ENCODE results near the gene GTF2B. TPM values are rescaled to one million over a fixed set of nuclear protein-coding genes. Genes with fewer than 3 reads are reported as not detected.
"Not testable (repeated sequence)": the region's sequence is repeated elsewhere in the genome, so short reads cannot be mapped to it uniquely, and the experiment has no call there.

Gene GTF2B
- total and polyA plus RNA-seq, 8 donors = 6.3 to 18.6 (median 11.1) TPM

DNA sequence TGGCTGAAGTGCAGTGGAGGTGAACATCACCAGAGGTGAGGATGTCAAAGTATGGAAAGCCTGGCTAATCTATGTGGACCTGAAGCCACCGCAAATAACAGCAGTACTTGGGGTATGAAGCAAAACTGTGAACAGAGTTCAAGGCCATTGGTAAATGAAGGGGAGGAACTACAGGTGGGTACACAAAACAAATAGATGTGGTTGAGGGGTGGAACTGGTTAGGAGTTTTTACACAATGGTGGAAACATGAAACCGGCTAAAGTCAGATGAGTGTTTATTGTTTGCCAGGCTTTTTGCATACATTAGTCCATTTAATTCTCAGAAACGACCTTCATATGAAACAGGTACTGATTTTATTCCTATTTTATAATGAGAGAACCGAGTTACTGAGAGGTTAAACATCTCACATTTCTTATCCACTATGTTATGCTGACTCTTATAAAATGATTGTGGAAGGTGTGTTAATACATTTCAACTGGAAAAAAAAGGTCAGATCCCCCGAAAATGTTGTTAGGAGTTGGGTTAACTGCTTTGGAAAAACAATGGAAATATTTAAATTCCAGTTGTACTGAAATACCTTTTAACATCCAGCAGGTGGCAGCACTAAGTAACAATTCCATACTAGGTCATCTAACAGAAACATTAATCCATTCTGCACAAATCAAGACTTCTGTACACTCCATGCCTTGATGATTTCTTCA is 44.3 kb upstream of the GTF2B start:
- no peak overlapping the region for H3K27ac ChIP-seq
- no peaks in the 10 kb centered on the region for H3K4me1 ChIP-seq
- 52 to 60% methylated on average over 5 of the region's 5 CpGs for WGBS, 2 donors
- H3K27me3 ChIP-seq = no peaks in the 10 kb centered on the region
- peaks cover 0 to 16% (median 12%) of the 10 kb centered on the region in 3 donors for H3K36me3 ChIP-seq
- TF ChIP-seq CTCF (IDR thresholded peaks at IDR 0.05) = peak; percentile 17 to 58 (median 56)
- H3K9me3 ChIP-seq = no peaks in the 10 kb centered on the region
- ATAC-seq (peak; percentile 53 to 87 (median 79)), DNase-seq (no peak), FAIRE-seq (peak; percentile 66)
- intact Hi-C loops (cut with DNase I) = no loop called here
- H3K4me3 ChIP-seq = no peak overlapping the region

DNA sequence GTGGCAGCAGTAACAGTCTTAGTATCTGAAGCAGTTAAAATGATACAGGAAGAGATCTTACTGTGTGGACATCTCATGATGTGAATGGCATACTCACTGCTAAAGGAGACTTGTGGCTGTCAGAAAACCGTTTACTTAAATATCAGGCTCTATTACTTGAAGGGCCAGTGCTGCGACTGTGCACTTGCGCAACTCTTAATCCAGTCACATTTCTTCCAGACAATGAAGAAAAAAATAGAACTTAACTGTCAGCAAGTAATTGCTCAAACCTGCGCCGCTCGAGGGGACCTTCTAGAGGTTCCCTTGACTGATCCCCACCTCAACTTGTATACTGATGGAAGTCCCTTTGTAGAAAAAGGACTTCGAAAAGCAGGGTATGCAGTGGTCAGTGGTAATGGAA is 38.8 kb upstream of the GTF2B start:
- not testable (repeated sequence) for ATAC-seq

GRCh38 chr1:88923224-88923623 is 31.9 kb upstream of the GTF2B start:
- FAIRE-seq (no peak), DNase-seq (no peak), ATAC-seq (no peak)
- Histone ChIP-seq H3K4me3 (no peak overlapping the region), H3K27me3 (no peaks in the 10 kb centered on the region), H3K27ac (no peak overlapping the region), H3K9me3 (no peaks in the 10 kb centered on the region), H3K4me1 (no peaks in the 10 kb centered on the region), H3K36me3 (peaks cover 0 to 2% (median 0%) of the 10 kb centered on the region in 3 donors)
- WGBS, 2 donors = 91 to 96% methylated on average over 2 of the region's 2 CpGs
- intact Hi-C loops (cut with DNase I) = no loop called here
- TF ChIP-seq CTCF (IDR thresholded peaks at IDR 0.05) = no peak

More for the DNA sequence above, 38.8 kb upstream of the GTF2B start:
- 87 to 94% methylated on average over 7 of the region's 7 CpGs for WGBS, 2 donors
- H3K27me3 ChIP-seq; H3K4me1 ChIP-seq; intact Hi-C loops (cut with DNase I); H3K27ac ChIP-seq; FAIRE-seq; DNase-seq; H3K4me3 ChIP-seq; H3K9me3 ChIP-seq: not testable (repeated sequence)
- H3K36me3 ChIP-seq = peaks cover 0 to 12% (median 7%) of the 10 kb centered on the region in 3 donors

- no peak for FAIRE-seq
Measured at GRCh38 chr1:88922214-88922613, 30.8 kb upstream of the GTF2B start.

GRCh38 chr1:88920845-88921244 is 29.5 kb upstream of the GTF2B start:
- no peaks in the 10 kb centered on the region for H3K27me3 ChIP-seq
- no peak overlapping the region for H3K4me3 ChIP-seq
- ATAC-seq (no peak), DNase-seq (no peak), FAIRE-seq (no peak)
- WGBS, 2 donors = 97 to 98% methylated on average over 1 of the region's 1 CpG
- peaks cover 0 to 2% (median 0%) of the 10 kb centered on the region in 3 donors for H3K36me3 ChIP-seq
- no peak overlapping the region for H3K27ac ChIP-seq
- no peaks in the 10 kb centered on the region for H3K4me1 ChIP-seq
- intact Hi-C loops (cut with DNase I) = no loop called here
- H3K9me3 ChIP-seq = peaks cover 0 to 1% (median 0%) of the 10 kb centered on the region in 4 donors
- no peak for TF ChIP-seq CTCF (IDR thresholded peaks at IDR 0.05)

More at GRCh38 chr1:88922214-88922613, 30.8 kb upstream of the GTF2B start:
- H3K27ac ChIP-seq = no peak overlapping the region
- H3K36me3 ChIP-seq = peaks cover 0 to 2% (median 0%) of the 10 kb centered on the region in 3 donors
- WGBS, 2 donors = 89 to 90% methylated on average over 3 of the region's 3 CpGs
- ATAC-seq = no peak
- intact Hi-C loops (cut with DNase I) = no loop called here
- H3K27me3 ChIP-seq = no peaks in the 10 kb centered on the region
- no peaks in the 10 kb centered on the region for H3K9me3 ChIP-seq
- no peaks in the 10 kb centered on the region for H3K4me1 ChIP-seq
- DNase-seq = no peak
- H3K4me3 ChIP-seq = no peak overlapping the region
- TF ChIP-seq CTCF (IDR thresholded peaks at IDR 0.05) = no peak

All from pancreas (tissue), 10 donors.